GM12878 (cell line): ENCODE results near the gene WDHD1. TPM values are rescaled to one million over a fixed set of nuclear protein-coding genes. Genes with fewer than 3 reads are reported as not detected.

Source experiments
- BRCA1 ChIP-seq: IDR thresholded peaks from 2 replicates; pipeline ENCODE4 v1.6.1; 2011; ENCODE audit warnings: low read depth, low read length, improper control_type of control experiment
- CBFB ChIP-seq: IDR thresholded peaks from 2 replicates; pipeline ENCODE4 v1.6.1; 2016; ENCODE audit warnings: antibody characterized with exemption, low read depth
- CREB1 ChIP-seq: IDR thresholded peaks from 2 replicates; pipeline ENCODE4 v1.6.1; 2012; ENCODE audit warnings: low read depth, mild to moderate bottlenecking, inconsistent platforms
- CREM ChIP-seq: IDR thresholded peaks from 2 replicates; pipeline ENCODE4 v1.6.1; 2014; ENCODE audit warnings: antibody characterized with exemption, low read depth
- ELK1 ChIP-seq: IDR thresholded peaks from 2 replicates; pipeline ENCODE4 v1.6.1; 2012; ENCODE audit warnings: low read depth, low read length, improper control_type of control experiment
- EP300 ChIP-seq, 2 experiments: fragments of 150-350 bp in 1 of 2; IDR thresholded peaks; 2 replicates each; pipeline ENCODE4 v1.6.1; 2011 to 2012; ENCODE audit warnings: low read depth in 2 of 2, low read length in 2 of 2, borderline replicate concordance in 1 of 2, improper control_type of control experiment in 1 of 2, inconsistent platforms in 1 of 2; ENCODE audit not compliant: control insufficient read depth in 1 of 2
- HCFC1 ChIP-seq: fragments of 150-350 bp; IDR thresholded peaks from 2 replicates; pipeline ENCODE4 v1.6.1; 2014; ENCODE audit warnings: low read length
- IKZF2 ChIP-seq, 2 experiments: fragments of 450-650 bp; IDR thresholded peaks; 2 replicates each; pipeline ENCODE4 v1.6.1; 2017; ENCODE audit warnings: mild to moderate bottlenecking in 2 of 2, moderate library complexity in 2 of 2
- IRF5 ChIP-seq: fragments of 450-650 bp; IDR thresholded peaks from 2 replicates; pipeline ENCODE4 v1.6.1; 2017; ENCODE audit warnings: borderline replicate concordance
- JUND ChIP-seq: IDR thresholded peaks from 2 replicates; pipeline ENCODE4 v1.6.1; 2012; ENCODE audit warnings: low read depth, mild to moderate bottlenecking, low read length, improper control_type of control experiment, moderate library complexity
- KAT2A ChIP-seq: conservative IDR thresholded peaks from 2 replicates; pipeline ENCODE4 v1.6.1; 2011; ENCODE audit warnings: low read depth, low read length; ENCODE audit not compliant: control insufficient read depth
- MAX ChIP-seq: IDR thresholded peaks from 2 replicates; pipeline ENCODE4 v1.6.1; 2012; ENCODE audit warnings: low read depth, low read length, improper control_type of control experiment
- MLLT1 ChIP-seq: fragments of 450-650 bp; IDR thresholded peaks from 2 replicates; pipeline ENCODE4 v1.6.1; 2016; ENCODE audit warnings: mild to moderate bottlenecking
- MYB ChIP-seq: fragments of 150-350 bp; IDR thresholded peaks from 2 replicates; pipeline ENCODE4 v1.6.1; 2014; ENCODE audit warnings: mild to moderate bottlenecking, low read depth, low read length, borderline replicate concordance
- NBN ChIP-seq: fragments of 450-650 bp; IDR thresholded peaks from 2 replicates; pipeline ENCODE4 v1.6.1; 2016
- POLR2AphosphoS5 ChIP-seq: IDR thresholded peaks from 2 replicates; pipeline ENCODE4 v1.6.1; 2011; ENCODE audit warnings: mild to moderate bottlenecking, low read length, inconsistent platforms
- RAD51 ChIP-seq: fragments of 450-650 bp; IDR thresholded peaks from 2 replicates; pipeline ENCODE4 v1.6.1; 2016; ENCODE audit warnings: moderate library complexity, mild to moderate bottlenecking, inconsistent platforms
- RELA ChIP-seq: fragments of 450-650 bp; IDR thresholded peaks from 2 replicates; pipeline ENCODE4 v1.8.0; 2014; ENCODE audit warnings: borderline replicate concordance; ENCODE audit not compliant: partially characterized antibody
- SIN3A ChIP-seq: IDR thresholded peaks from 2 replicates; pipeline ENCODE4 v1.6.1; 2012; ENCODE audit warnings: low read depth, low read length, improper control_type of control experiment
- TAF1 ChIP-seq: IDR thresholded peaks from 2 replicates; pipeline ENCODE4 v1.6.1; 2011; ENCODE audit warnings: mild to moderate bottlenecking, low read depth, low read length, borderline replicate concordance
- TBL1XR1 ChIP-seq: IDR thresholded peaks from 2 replicates; pipeline ENCODE4 v1.6.1; 2012; ENCODE audit warnings: low read depth, low read length, improper control_type of control experiment
- TCF3 ChIP-seq: IDR thresholded peaks from 2 replicates; pipeline ENCODE4 v1.6.1; 2012; ENCODE audit warnings: low read depth, mild to moderate bottlenecking, low read length, borderline replicate concordance; ENCODE audit not compliant: insufficient read depth
- TCF7 ChIP-seq: IDR thresholded peaks from 2 replicates; pipeline ENCODE4 v1.6.1; 2014; ENCODE audit warnings: antibody characterized with exemption, borderline replicate concordance
- ZBED1 ChIP-seq: IDR thresholded peaks from 2 replicates; pipeline ENCODE4 v1.6.1; 2016; ENCODE audit warnings: borderline replicate concordance
- ZBTB11 ChIP-seq: fragments of 450-650 bp; formaldehyde crosslinking; IDR thresholded peaks from 2 replicates; pipeline ENCODE4 v1.5.0; 2022; ENCODE audit warnings: mild to moderate bottlenecking, missing genetic modification characterization
- ZNF24 ChIP-seq: fragments of 450-650 bp; IDR thresholded peaks from 2 replicates; pipeline ENCODE4 v1.6.1; 2017; ENCODE audit warnings: antibody characterized with exemption, mild to moderate bottlenecking
- polyA plus RNA-seq, 11 experiments: library from polyadenylated mRNA; depleted of rRNA in 4 of 11; unstranded in 6 of 11; stranded (reverse) in 5 of 11; fragments of >200 nt; fragmentation: Nextera tagmentation in 4 of 11; fragmentation: Illumina TruSeq in 1 of 11; extraction: Ambion mirVana in 4 of 11; extraction: Trizol in 1 of 11; gene quantifications; 1 replicate in 1 of 11; 2 replicates in 10 of 11; pipeline versions ENCODE4 v1.2.1 to v1.2.3, GENCODE V29; 2011 to 2016; ENCODE audit warnings: inconsistent platforms in 2 of 11, missing spikeins in 2 of 11, low read depth in 1 of 11
- total RNA-seq, 4 experiments: library from RNA; depleted of rRNA in 3 of 4; stranded (reverse); fragments of >200 nt in 3 of 4; fragmentation: Illumina TruSeq in 1 of 4; extraction: Trizol in 1 of 4; gene quantifications; 2 replicates each; pipeline versions ENCODE4 v1.2.1 to v1.2.3, GENCODE V29; 2013 to 2021

WDHD1 gene
- total and polyA plus RNA-seq, 10 of the 15 experiments (the other 5 are each of a cell fraction or from before 2014, with no cell fraction given) = 11.3 to 50.5 (median 32.6) TPM

GRCh38 chr14:55074662-55075061 lies 47.8 kb upstream of the WDHD1 start (continued):
- no peak for TF ChIP-seq BRCA1
- no peak for TF ChIP-seq ELK1
- TF ChIP-seq EP300 (IDR thresholded peaks at IDR 0.05; ENCODE audit: borderline replicate concordance in 1 of 2, control insufficient read depth in 1 of 2, low read depth in 2 of 2, low read length in 2 of 2) = peak; percentile 35 to 47; a peak in 2 of 4 replicates
- TF ChIP-seq CREM = peak; percentile 51; the same call in 1 of the 2 replicates
- TF ChIP-seq CBFB = no peak
- 0 out of 2 replicates have a peak, but pooled peaks have one; percentile 44 for TF ChIP-seq TAF1
- TF ChIP-seq SIN3A = 0 out of 2 replicates have a peak, but pooled peaks have one; percentile 30
- peak; percentile 24; the same call in 1 of the 2 replicates for TF ChIP-seq MLLT1
- peak; percentile 53; the same call in 1 of the 2 replicates for TF ChIP-seq POLR2AphosphoS5
- peak; percentile 54; the same call in 1 of the 2 replicates for TF ChIP-seq MAX
- TF ChIP-seq JUND = no peak
- no peak for TF ChIP-seq ZBTB11
- TF ChIP-seq TCF7 = no peak
- no peak for TF ChIP-seq RELA
- no peak for TF ChIP-seq CREB1
- 0 out of 2 replicates have a peak, but pooled peaks have one; percentile 27 for TF ChIP-seq ZNF24
- no peak for TF ChIP-seq TBL1XR1
- peak; percentile 52 to 66; a peak in 2 of 4 replicates for TF ChIP-seq IKZF2 (IDR thresholded peaks at IDR 0.05)
- TF ChIP-seq TCF3 = no peak
- TF ChIP-seq MYB = no peak
- peak; percentile 79 for TF ChIP-seq RAD51
- no peak for TF ChIP-seq ZBED1
- TF ChIP-seq NBN = peak; percentile 55; the same call in 1 of the 2 replicates
- TF ChIP-seq IRF5 = no peak
- no peak for TF ChIP-seq KAT2A
- TF ChIP-seq HCFC1 = no peak
